ENCODE data around the gene MT1H. TPM values are rescaled to one million over a fixed set of nuclear protein-coding genes. Genes with fewer than 3 reads are reported as not detected.
"Not testable (repeated sequence)": the region's sequence is repeated elsewhere in the genome, so short reads cannot be mapped to it uniquely, and the experiment has no call there.

The MT1H gene
- total RNA-seq (1 to 10 TPM in 1 of 5 experiments, not detected in 4; 1.6 TPM), polyA plus RNA-seq (not detected), total RNA-seq (not detected)

DNA sequence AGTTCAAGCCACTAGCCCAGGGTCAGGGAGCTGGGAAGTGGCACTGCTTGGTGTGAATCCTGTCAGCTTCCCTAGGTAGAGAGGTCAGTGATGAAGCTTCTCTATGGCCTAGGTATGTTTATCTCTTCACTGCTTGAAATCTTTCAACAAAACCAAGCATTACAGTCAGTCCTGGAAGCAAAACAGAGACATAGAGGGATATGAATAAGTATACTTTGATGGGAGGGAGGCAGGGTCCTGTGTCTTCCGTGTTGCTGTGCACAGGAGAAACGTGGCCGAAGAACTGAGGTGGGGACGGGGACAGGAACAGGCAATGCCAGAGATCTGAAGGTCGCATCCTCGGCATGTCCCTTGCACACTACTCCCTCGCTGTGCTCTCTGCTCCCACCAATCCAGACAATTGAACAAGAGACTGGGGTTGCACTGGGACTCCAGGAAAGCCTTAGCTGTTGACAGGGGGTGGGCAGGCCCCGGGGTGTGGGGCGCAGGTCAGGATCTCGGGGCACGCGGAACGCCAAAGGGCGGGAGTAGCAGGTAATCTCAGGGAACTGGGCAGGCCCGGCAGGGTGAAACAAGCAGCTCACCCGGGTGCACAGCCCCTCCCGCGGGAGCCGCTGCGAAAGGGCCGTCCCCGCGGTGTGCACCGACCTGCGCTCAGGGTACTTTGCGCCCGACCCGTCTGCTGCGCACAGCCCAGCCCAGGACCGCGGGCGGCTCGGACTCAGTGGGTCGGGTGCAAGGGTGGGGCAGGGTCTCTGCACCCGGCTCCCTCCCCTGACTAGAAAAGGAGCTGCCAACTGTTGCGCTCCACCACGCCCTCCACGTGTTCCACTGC, at the start of gene MT1H:
TSS of gene MT1H (plus strand) at position 810 of the 835 bp plus-strand sequence. CDS start 71 bp downstream, outside the sequence.
- peak; percentile 36 for ATAC-seq
- Mint-ChIP-seq H3K27me3 (peaks cover 42 to 87% (median 49%) of the 10 kb centered on the region in 5 donors), H3K4me1 (peaks cover 0 to 33% (median 16%) of the 10 kb centered on the region in 7 donors), H3K9me3 (no peaks in the 10 kb centered on the region), H3K36me3 (peaks cover 0 to 14% (median 5%) of the 10 kb centered on the region in 5 donors), H3K27ac (peak within 1 kb of the TSS in 1 of 9 donors; percentile 43), H3K4me3 (peak within 1 kb of the TSS; percentile 21 to 79 (median 48))
- Histone ChIP-seq H3K36me3 (ENCODE audit: control insufficient read depth in 2 of 3, insufficient read depth in 3 of 3, low read length in 3 of 3) (no peaks in the 10 kb centered on the region), H3K4me1 (ENCODE audit: control insufficient read depth in 2 of 2, insufficient read depth in 2 of 2, low read length in 2 of 2) (no peaks in the 10 kb centered on the region), H3K27ac (ENCODE audit: low read depth, low read length) (no peak within 1 kb of the TSS), H3K4me3 (ENCODE audit: low read length) (no peak within 1 kb of the TSS), H3K9me3 (ENCODE audit: control insufficient read depth in 2 of 3, low read length in 3 of 3) (no peaks in the 10 kb centered on the region), H3K27me3 (ENCODE audit: control insufficient read depth in 2 of 2, insufficient read depth in 2 of 2, low read length in 2 of 2) (peaks cover 0 to 25% of the 10 kb centered on the region in 2 donors)
- intact Hi-C loops (cut with micrococcal nuclease), result no loop called here
- ChIA-PET CTCF (interaction anchor here (1.2 to 3.1 kb wide), 2 partner anchors 33 to 60 kb away, joined by 3 to 10 read pairs; no protein-coding TSS in a partner anchor), POLR2A (interaction anchor here (0.9 to 1.5 kb wide), 2 partner anchors 13 to 67 kb away, joined by 5 to 7 read pairs; no protein-coding TSS in a partner anchor)
- DNase-seq, result no peak

DNA sequence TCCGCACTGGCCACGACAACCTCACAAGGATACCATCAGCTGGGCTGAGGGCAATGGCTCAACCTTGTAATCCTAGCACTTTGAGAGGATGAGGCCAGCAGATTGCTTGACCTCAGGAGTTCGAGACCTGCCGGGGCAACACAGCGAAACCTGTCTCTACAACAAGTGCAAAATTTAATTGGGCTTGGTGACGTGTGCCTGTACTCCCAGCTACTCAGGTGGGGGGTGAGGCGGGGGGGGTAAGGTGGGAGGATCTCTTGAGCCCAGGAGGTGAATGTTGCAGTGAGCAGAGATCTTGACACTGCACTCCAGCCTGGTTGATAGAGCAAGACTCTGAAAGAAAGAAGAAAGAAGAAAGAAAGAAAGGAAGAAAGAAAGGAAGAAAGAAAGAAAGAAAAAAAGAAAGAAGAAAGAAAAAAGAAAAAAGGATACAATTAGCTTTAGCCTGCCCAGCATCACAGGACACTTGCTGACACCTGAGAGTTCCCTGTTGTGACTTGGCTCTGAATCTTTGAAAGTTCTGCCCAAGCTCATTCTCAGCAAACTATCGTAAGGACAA, 49.2 kb upstream of the MT1H start:
- Mint-ChIP-seq H3K9me3 (no peaks in the 10 kb centered on the region), H3K27ac (no peak overlapping the region), H3K4me3 (no peak overlapping the region), H3K4me1 (peaks cover 7 to 29% (median 19%) of the 10 kb centered on the region in 7 donors), H3K36me3 (no peaks in the 10 kb centered on the region), H3K27me3 (peaks cover 0 to 24% (median 8%) of the 10 kb centered on the region in 5 donors)
- ChIA-PET CTCF (interaction anchor here (1.0 kb wide), 1 partner anchor 15 kb away, joined by 3 read pairs; no protein-coding TSS in a partner anchor), POLR2A (no interaction called here)
- DNase-seq, result no peak
- no peak overlapping the region for H3K4me3 ChIP-seq (ENCODE audit: low read length)
- H3K36me3 ChIP-seq (ENCODE audit: control insufficient read depth in 2 of 3, insufficient read depth in 3 of 3, low read length in 3 of 3), result no peaks in the 10 kb centered on the region
- no peak for ATAC-seq
- intact Hi-C loops (cut with micrococcal nuclease), result no loop called here
- H3K27ac ChIP-seq (ENCODE audit: low read depth, low read length), result no peak overlapping the region
- no peaks in the 10 kb centered on the region for H3K27me3 ChIP-seq (ENCODE audit: control insufficient read depth in 2 of 2, insufficient read depth in 2 of 2, low read length in 2 of 2)
- no peaks in the 10 kb centered on the region for H3K9me3 ChIP-seq (ENCODE audit: control insufficient read depth in 2 of 3, low read length in 3 of 3)
- peaks cover 0 to 13% of the 10 kb centered on the region in 2 donors for H3K4me1 ChIP-seq (ENCODE audit: control insufficient read depth in 2 of 2, insufficient read depth in 2 of 2, low read length in 2 of 2)

DNA sequence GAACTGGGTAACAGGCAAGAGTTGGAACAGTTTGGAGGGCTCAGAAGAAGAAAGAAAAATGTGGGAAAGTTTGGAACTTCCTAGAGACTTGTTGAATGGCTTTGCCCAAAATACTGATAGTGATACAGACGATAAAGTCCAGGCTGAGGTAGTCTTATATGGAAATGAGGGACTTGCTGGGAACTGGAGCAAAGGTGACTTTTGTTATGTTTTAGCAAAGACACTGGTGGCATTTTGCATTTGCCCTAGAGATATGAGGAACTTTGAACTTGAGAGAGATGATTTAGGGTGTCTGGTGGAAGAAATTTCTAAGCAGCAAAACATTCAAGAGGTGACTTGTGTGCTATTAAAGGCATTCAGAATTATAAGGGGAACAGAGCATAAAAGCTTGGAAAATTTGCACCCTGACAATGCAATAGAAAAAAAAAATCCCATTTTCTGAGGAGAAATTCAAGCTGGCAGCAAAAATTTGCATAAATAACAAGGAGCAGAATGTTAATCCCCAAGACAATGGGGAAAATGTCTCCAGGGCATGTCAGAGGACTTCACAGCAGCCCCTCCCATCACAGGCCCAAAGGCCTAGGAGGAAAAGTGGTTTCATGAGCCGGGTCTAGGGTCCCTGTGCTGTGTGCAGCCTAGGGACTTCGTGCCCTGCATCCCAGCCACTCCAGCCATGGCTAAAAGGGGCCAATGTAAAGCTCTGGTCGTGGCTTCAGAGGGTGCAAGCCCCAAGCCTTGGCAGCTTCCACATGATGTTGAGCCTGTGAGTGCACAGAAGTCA, 47.8 kb upstream of the MT1H start:
- H3K36me3 Mint-ChIP-seq; DNase-seq; H3K27ac ChIP-seq (ENCODE audit: low read depth, low read length); ATAC-seq; H3K27me3 ChIP-seq (ENCODE audit: control insufficient read depth in 2 of 2, insufficient read depth in 2 of 2, low read length in 2 of 2); H3K9me3 ChIP-seq (ENCODE audit: control insufficient read depth in 2 of 3, low read length in 3 of 3); H3K36me3 ChIP-seq (ENCODE audit: control insufficient read depth in 2 of 3, insufficient read depth in 3 of 3, low read length in 3 of 3); intact Hi-C loops (cut with micrococcal nuclease); H3K4me3 Mint-ChIP-seq; H3K9me3 Mint-ChIP-seq; CTCF ChIA-PET; H3K4me3 ChIP-seq (ENCODE audit: low read length): not testable (repeated sequence)
- H3K4me1 ChIP-seq (ENCODE audit: control insufficient read depth in 2 of 2, insufficient read depth in 2 of 2, low read length in 2 of 2), result peaks cover 0 to 21% of the 10 kb centered on the region in 2 donors
- POLR2A ChIA-PET, result interaction anchor here (1.4 kb wide), 1 partner anchor 80 kb away, joined by 3 read pairs; no protein-coding TSS in a partner anchor
- peaks cover 0 to 25% (median 8%) of the 10 kb centered on the region in 5 donors for H3K27me3 Mint-ChIP-seq
- H3K4me1 Mint-ChIP-seq, result peaks cover 13 to 34% (median 24%) of the 10 kb centered on the region in 7 donors
- H3K27ac Mint-ChIP-seq, result peak overlapping the region in 1 of 9 donors; percentile 3

DNA sequence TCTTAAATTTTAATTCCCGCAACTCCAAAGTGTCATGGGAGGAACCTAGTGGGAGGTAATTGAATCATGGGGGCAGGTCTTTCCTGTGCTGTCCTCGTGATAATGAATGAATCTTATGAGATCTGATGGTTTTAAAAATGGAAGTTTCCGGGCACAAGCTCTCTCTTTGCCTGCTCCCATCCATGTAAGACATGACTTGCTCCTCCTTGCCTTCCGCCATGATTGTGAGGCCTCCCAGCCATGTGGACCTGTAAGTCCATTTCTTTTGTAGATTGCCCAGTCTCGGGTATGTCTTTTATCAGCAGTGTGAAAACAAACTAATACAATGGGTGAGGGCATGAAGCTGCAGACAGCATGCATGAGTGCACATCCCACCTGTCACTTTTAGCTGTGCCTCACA, 46.4 kb upstream of the MT1H start:
- ChIA-PET CTCF (interaction anchor here (1.0 to 1.5 kb wide), 2 partner anchors 14 to 20 kb away, joined by 3 to 5 read pairs; partner anchors contain the start of gene MT2A), POLR2A (interaction anchor here (0.7 to 1.6 kb wide), 4 partner anchors 9 to 79 kb away, joined by 3 to 5 read pairs (median 4); partner anchors contain the start of genes MT1M and MT2A)
- H3K4me3 Mint-ChIP-seq; ATAC-seq; H3K36me3 ChIP-seq (ENCODE audit: control insufficient read depth in 2 of 3, insufficient read depth in 3 of 3, low read length in 3 of 3); H3K36me3 Mint-ChIP-seq; H3K27ac Mint-ChIP-seq; H3K4me3 ChIP-seq (ENCODE audit: low read length); H3K9me3 Mint-ChIP-seq; H3K27me3 ChIP-seq (ENCODE audit: control insufficient read depth in 2 of 2, insufficient read depth in 2 of 2, low read length in 2 of 2); intact Hi-C loops (cut with micrococcal nuclease); H3K9me3 ChIP-seq (ENCODE audit: control insufficient read depth in 2 of 3, low read length in 3 of 3); H3K27ac ChIP-seq (ENCODE audit: low read depth, low read length); DNase-seq: not testable (repeated sequence)
- Mint-ChIP-seq H3K4me1 (peaks cover 11 to 27% (median 15%) of the 10 kb centered on the region in 7 donors), H3K27me3 (peaks cover 0 to 21% (median 4%) of the 10 kb centered on the region in 5 donors)
- H3K4me1 ChIP-seq (ENCODE audit: control insufficient read depth in 2 of 2, insufficient read depth in 2 of 2, low read length in 2 of 2), result peaks cover 0 to 13% of the 10 kb centered on the region in 2 donors

DNA sequence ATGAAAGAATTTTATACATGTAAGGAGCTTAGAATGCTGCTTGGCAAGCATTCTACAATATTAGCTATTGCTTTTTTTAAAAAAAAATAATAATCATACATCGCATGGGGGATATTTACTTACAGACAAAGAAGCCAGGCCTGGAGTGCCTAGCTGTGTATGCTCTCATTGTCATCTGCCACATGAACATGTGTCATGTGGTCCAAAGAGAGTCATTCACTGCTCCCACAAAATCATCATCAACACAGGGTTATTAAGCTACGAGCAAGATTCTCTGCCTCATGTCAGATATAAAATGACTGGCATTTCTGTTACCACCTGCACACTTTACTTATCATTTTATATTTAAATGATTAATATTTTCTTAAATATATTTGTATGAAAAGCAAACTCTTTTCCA, 46.0 kb upstream of the MT1H start:
- no peak for DNase-seq
- CTCF ChIA-PET, result interaction anchor here (1.0 to 1.5 kb wide), 2 partner anchors 15 to 20 kb away, joined by 3 to 5 read pairs; partner anchors contain the start of gene MT2A
- no peaks in the 10 kb centered on the region for H3K9me3 Mint-ChIP-seq

More for the DNA sequence above, 46.0 kb upstream of the MT1H start:
- Mint-ChIP-seq H3K4me1 (peaks cover 11 to 25% (median 15%) of the 10 kb centered on the region in 7 donors), H3K27ac (no peak overlapping the region), H3K27me3 (peaks cover 0 to 17% (median 5%) of the 10 kb centered on the region in 5 donors), H3K4me3 (no peak overlapping the region), H3K36me3 (peaks cover 0 to 2% (median 0%) of the 10 kb centered on the region in 5 donors)
- intact Hi-C loops (cut with micrococcal nuclease), result loop anchor here (2.0 kb wide), 1 partner anchor 19 kb away; no protein-coding TSS in a partner anchor
- Histone ChIP-seq H3K9me3 (ENCODE audit: control insufficient read depth in 2 of 3, low read length in 3 of 3) (no peaks in the 10 kb centered on the region), H3K27me3 (ENCODE audit: control insufficient read depth in 2 of 2, insufficient read depth in 2 of 2, low read length in 2 of 2) (no peaks in the 10 kb centered on the region), H3K27ac (ENCODE audit: low read depth, low read length) (no peak overlapping the region), H3K36me3 (ENCODE audit: control insufficient read depth in 2 of 3, insufficient read depth in 3 of 3, low read length in 3 of 3) (no peaks in the 10 kb centered on the region), H3K4me3 (ENCODE audit: low read length) (no peak overlapping the region), H3K4me1 (ENCODE audit: control insufficient read depth in 2 of 2, insufficient read depth in 2 of 2, low read length in 2 of 2) (peaks cover 0 to 13% of the 10 kb centered on the region in 2 donors)
- POLR2A ChIA-PET, result interaction anchor here (0.7 to 1.6 kb wide), 6 partner anchors 9 to 532 kb away, joined by 3 to 5 read pairs (median 4); partner anchors contain the start of genes MT1M and MT2A
- ATAC-seq, result no peak
